Measurements from ENCODE around the gene GGTLC2. TPM values are rescaled to one million over a fixed set of nuclear protein-coding genes. Genes with fewer than 3 reads are reported as not detected.
A peak's percentile ranks its signal among the peaks of the same experiment; 100 is the strongest.
"Not testable (repeated sequence)": the region's sequence is repeated elsewhere in the genome, so short reads cannot be mapped to it uniquely, and the experiment has no call there.

The GGTLC2 gene
- total and polyA plus RNA-seq, 9 donors = not detected

GRCh38 chr22:22619765-22620414 lies 24.5 kb upstream of the GGTLC2 start:
- H3K36me3 ChIP-seq = no peaks in the 10 kb centered on the region
- no peaks in the 10 kb centered on the region for H3K4me1 ChIP-seq (ENCODE audit: insufficient read depth)
- no peaks in the 10 kb centered on the region for H3K27me3 ChIP-seq
- WGBS, 3 donors = 70 to 82% (median 80%) methylated on average over 3 of the region's 3 CpGs
- H3K4me3 ChIP-seq = no peak overlapping the region
- no peak for DNase-seq
- TF ChIP-seq, protein P1, sequence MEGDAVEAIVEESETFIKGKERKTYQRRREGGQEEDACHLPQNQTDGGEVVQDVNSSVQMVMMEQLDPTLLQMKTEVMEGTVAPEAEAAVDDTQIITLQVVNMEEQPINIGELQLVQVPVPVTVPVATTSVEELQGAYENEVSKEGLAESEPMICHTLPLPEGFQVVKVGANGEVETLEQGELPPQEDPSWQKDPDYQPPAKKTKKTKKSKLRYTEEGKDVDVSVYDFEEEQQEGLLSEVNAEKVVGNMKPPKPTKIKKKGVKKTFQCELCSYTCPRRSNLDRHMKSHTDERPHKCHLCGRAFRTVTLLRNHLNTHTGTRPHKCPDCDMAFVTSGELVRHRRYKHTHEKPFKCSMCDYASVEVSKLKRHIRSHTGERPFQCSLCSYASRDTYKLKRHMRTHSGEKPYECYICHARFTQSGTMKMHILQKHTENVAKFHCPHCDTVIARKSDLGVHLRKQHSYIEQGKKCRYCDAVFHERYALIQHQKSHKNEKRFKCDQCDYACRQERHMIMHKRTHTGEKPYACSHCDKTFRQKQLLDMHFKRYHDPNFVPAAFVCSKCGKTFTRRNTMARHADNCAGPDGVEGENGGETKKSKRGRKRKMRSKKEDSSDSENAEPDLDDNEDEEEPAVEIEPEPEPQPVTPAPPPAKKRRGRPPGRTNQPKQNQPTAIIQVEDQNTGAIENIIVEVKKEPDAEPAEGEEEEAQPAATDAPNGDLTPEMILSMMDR (IDR thresholded peaks at IDR 0.05) = no peak
- TF ChIP-seq EP300 (IDR thresholded peaks at IDR 0.05) (no peak), POLR2A (IDR thresholded peaks at IDR 0.05) (no peak)
- intact Hi-C loops (cut with DNase I) = no loop called here
- no peaks in the 10 kb centered on the region for H3K9me3 ChIP-seq
- no peak overlapping the region for H3K27ac ChIP-seq

DNA sequence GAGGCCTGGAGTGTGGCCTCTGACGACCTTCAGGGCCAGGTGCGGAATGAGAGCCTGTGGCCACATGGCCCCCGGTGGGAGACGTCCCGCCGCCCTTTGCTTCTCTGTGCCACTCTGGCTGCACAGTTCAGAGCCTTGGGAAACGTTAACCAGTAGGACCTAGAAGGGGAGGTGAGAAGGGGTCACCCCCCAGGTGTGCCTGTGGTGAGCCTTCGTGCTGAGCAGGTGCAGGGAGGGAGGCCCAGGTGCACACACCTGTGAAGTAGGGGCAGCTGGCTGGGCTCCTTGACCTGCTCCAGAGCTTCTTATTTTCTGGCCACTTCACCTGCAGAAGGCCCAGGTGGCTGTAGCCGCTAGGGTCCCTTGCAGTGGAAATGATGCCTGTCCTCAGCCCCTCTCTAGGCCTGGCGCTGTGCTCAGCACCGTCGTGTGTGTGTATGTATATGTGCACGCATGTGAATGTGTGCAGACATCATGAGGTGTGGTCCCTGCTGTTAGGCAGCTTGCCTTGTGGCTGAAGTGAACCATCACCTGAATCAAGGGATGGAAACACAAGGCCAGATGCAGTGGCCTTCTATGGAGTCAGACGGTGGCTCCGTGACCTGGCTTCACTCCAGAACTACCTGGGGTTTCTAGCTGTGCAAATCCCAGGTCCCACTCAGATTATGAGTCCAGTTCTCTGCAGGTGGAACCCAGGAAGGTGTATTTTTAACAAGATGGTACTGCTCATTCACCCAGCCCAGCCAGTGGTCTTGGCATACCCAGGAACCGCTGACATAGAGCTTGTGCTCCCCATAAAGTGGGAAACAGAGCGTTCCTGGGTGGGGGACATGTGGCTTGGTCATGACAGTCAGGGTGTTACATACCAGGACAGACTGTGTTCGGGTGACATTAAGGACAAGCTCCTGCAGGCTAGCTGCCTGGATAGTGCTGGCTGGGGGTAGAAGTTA lies 15.6 kb upstream of the GGTLC2 start:
- H3K27me3 ChIP-seq; intact Hi-C loops (cut with DNase I); H3K36me3 ChIP-seq; DNase-seq; H3K4me3 ChIP-seq; H3K9me3 ChIP-seq; H3K4me1 ChIP-seq (ENCODE audit: insufficient read depth); H3K27ac ChIP-seq: not testable (repeated sequence)
- 78 to 93% (median 81%) methylated on average over 6 to 12 of the region's 18 CpGs for WGBS, 3 donors

DNA sequence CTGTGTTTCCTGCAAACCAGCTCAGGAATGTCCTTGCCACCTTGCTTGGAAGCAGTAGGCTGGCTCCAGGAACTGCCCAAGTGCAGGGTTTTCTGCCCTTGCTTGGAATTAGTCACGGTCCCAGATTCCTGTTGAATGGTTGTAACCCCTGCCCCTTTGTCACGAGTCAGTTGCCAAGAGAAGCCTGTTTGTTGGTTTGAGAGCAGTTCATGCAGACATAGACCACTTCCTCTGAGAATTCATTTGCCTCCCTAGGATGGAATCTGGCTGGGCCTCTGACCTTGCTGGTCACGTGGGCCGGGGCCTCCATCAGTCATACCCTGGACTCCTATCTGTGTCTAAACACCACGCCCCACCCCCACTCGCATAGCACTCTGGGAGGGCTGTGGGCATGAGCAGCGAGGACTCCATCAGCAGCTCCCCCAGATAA lies 13.2 kb upstream of the GGTLC2 start:
- WGBS, 3 donors = 29 to 46% (median 33%) methylated on average over 6 to 7 of the region's 7 CpGs
- H3K27me3 ChIP-seq; intact Hi-C loops (cut with DNase I); H3K4me1 ChIP-seq (ENCODE audit: insufficient read depth); H3K36me3 ChIP-seq; H3K9me3 ChIP-seq; H3K4me3 ChIP-seq; H3K27ac ChIP-seq: not testable (repeated sequence)
- DNase-seq = peak in 1 of 5 donors; percentile 40

DNA sequence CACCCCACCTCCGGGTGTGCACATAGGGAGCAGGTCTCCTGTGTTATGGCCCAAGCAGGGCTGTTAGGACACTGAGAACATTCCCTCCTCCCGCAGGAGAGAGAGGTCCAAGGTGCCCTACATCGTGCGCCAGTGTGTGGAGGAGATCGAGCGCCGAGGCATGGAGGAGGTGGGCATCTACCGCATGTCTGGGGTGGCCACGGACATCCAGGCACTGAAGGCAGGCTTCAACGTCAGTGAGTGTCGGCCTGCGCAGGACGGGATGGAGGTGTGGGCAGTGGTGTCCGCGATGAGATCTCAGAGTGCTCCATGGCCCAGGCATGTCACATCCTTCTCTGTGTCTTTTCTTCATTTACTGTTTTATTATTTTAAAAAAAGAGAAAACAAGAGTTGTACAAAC lies 12.2 kb upstream of the GGTLC2 start:
- intact Hi-C loops (cut with DNase I); H3K27me3 ChIP-seq; DNase-seq; H3K36me3 ChIP-seq; H3K9me3 ChIP-seq; H3K4me1 ChIP-seq (ENCODE audit: insufficient read depth); H3K4me3 ChIP-seq; H3K27ac ChIP-seq: not testable (repeated sequence)
- 80 to 98% (median 96%) methylated on average over 2 to 12 of the region's 15 CpGs for WGBS, 3 donors

GRCh38 chr22:22633533-22633932 lies 10.9 kb upstream of the GGTLC2 start:
- H3K36me3 ChIP-seq; intact Hi-C loops (cut with DNase I); H3K27ac ChIP-seq; DNase-seq; H3K4me1 ChIP-seq (ENCODE audit: insufficient read depth); H3K27me3 ChIP-seq; H3K9me3 ChIP-seq; H3K4me3 ChIP-seq: not testable (repeated sequence)
- WGBS, 3 donors = 87 to 94% (median 92%) methylated on average over 13 to 14 of the region's 14 CpGs

- H3K27ac ChIP-seq; H3K27me3 ChIP-seq; H3K9me3 ChIP-seq; intact Hi-C loops (cut with DNase I); H3K4me3 ChIP-seq; H3K36me3 ChIP-seq; H3K4me1 ChIP-seq (ENCODE audit: insufficient read depth): not testable (repeated sequence)
- DNase-seq = peak in 2 of 5 donors; percentile 23 to 50
- WGBS, 3 donors = 13 to 31% (median 28%) methylated on average over 4 to 6 of the region's 7 CpGs
Observed at GRCh38 chr22:22636260-22636659, 8.2 kb upstream of the GGTLC2 start.

- 43 to 59% (median 54%) methylated on average over 1 to 10 of the region's 17 CpGs for WGBS, 3 donors
- H3K4me1 ChIP-seq (ENCODE audit: insufficient read depth); H3K4me3 ChIP-seq; H3K27ac ChIP-seq; intact Hi-C loops (cut with DNase I); H3K36me3 ChIP-seq; DNase-seq; H3K27me3 ChIP-seq; H3K9me3 ChIP-seq: not testable (repeated sequence)
Observed at GRCh38 chr22:22638313-22638712, 6.1 kb upstream of the GGTLC2 start.

DNA sequence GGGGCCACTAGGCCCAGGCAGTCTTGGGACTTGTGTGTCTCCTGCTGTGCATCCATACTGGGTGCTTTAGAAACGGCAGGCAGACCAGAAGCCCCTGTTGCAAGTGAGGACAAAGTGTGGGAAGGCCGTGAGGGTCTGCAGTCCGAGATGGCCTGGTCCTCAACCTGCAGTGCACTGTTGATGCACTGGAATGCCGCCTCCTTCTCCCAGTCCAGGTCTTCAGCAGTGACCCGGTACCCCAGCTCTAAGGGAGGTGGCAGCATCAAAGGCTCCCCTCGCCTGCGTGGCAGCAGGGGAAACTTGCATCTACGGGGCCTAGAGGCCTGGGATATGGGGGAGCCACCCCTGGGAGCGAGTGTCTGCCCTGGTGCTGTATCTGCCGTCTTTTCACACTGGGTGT lies 2.2 kb upstream of the GGTLC2 start:
- DNase-seq; H3K36me3 ChIP-seq; H3K27ac ChIP-seq; H3K4me1 ChIP-seq (ENCODE audit: insufficient read depth); H3K4me3 ChIP-seq; H3K9me3 ChIP-seq; intact Hi-C loops (cut with DNase I); H3K27me3 ChIP-seq: not testable (repeated sequence)
- WGBS, 3 donors = 87 to 98% (median 95%) methylated on average over 7 to 9 of the region's 10 CpGs

- H3K9me3 ChIP-seq; DNase-seq; H3K4me3 ChIP-seq; H3K27me3 ChIP-seq; H3K36me3 ChIP-seq; intact Hi-C loops (cut with DNase I); H3K4me1 ChIP-seq (ENCODE audit: insufficient read depth); H3K27ac ChIP-seq: not testable (repeated sequence)
- WGBS, 3 donors = 89 to 93% methylated on average over 2 to 4 of the region's 4 CpGs; no CpG with 5 or more reads in 1 of the 3 donors
Observed at GRCh38 chr22:22645969-22646368, 1.6 kb downstream of the GGTLC2 start.

Measured in ovary (tissue), 9 donors.